ENCODE data around the gene PRAC2.

DNA sequence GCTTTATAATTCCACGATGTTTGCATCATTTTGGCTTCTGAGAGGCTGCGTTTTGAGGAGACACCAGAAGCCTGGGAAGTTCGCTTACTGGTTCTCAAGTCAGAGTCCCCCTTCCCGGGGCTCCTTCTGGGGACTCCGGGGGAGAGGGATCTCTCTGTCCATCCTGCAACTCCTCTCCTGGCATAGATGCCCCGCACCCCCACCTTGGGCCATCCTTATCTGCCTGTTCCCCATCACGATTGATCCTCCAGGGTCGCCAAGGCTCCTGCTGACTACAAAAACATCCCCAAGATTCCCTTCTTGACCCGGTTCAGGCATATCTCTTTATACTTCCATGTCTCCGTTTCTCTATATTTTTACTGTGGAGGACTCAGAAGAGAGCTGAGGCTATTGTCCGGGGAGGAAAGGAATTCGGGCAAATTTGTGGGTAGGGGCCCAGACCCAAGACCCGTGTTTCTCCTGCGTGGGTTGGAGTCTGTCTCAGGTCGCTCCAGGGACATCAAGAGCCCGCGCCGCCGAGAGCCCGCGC is 24.0 kb downstream of the PRAC2 start:
- TF ChIP-seq POLR2A (IDR thresholded peaks at IDR 0.05; ENCODE audit: low read length) (no peak), GATA1 (IDR thresholded peaks at IDR 0.05; ENCODE audit: low read depth, low read length) (no peak)
